Measurements from ENCODE around the gene DGKB. TPM values are rescaled to one million over a fixed set of nuclear protein-coding genes. Genes with fewer than 3 reads are reported as not detected.

The DGKB gene
- total RNA-seq, 1 donor from 2014 or later = 5.5 TPM

- Mint-ChIP-seq H3K27ac (no peak overlapping the region), H3K9me3 (no peaks in the 10 kb centered on the region), H3K4me3 (no peak overlapping the region), H3K4me1 (peaks cover 5% of the 10 kb centered on the region), H3K36me3 (no peaks in the 10 kb centered on the region), H3K27me3 (ENCODE audit: insufficient read depth, low read depth) (no peaks in the 10 kb centered on the region)
- no peak for DNase-seq (ENCODE audit: low spot score)
- no peaks in the 10 kb centered on the region for H3K9me3 ChIP-seq (ENCODE audit: low read depth)
- no peak overlapping the region for H2AFZ ChIP-seq (replicated peaks)
- no peaks in the 10 kb centered on the region for H3K36me3 ChIP-seq
- TF ChIP-seq EZH2 (IDR thresholded peaks at IDR 0.05) = no peak
- TF ChIP-seq EZH2phosphoT487 (IDR thresholded peaks at IDR 0.05) = no peak
- TF ChIP-seq CTCF (IDR thresholded peaks at IDR 0.05) = no peak
- H3K4me1 ChIP-seq = peaks cover 4% of the 10 kb centered on the region
- H3K27ac ChIP-seq = no peak overlapping the region
- H3K4me2 ChIP-seq = no peak overlapping the region
- no peaks in the 10 kb centered on the region for H3F3A ChIP-seq (ENCODE audit: low read depth)
- H3K27me3 ChIP-seq = no peaks in the 10 kb centered on the region
- no peaks in the 10 kb centered on the region for H4K20me1 ChIP-seq (ENCODE audit: low read depth)
- no peaks in the 10 kb centered on the region for H3K79me2 ChIP-seq (ENCODE audit: low read depth)
- H3K4me3 ChIP-seq = no peak overlapping the region
- H3K9ac ChIP-seq = no peak overlapping the region
Measured at GRCh38 chr7:14843755-14844154, 58.8 kb downstream of the DGKB start.

- Histone ChIP-seq H2AFZ (replicated peaks) (no peak overlapping the region), H3K36me3 (no peaks in the 10 kb centered on the region), H3K9me3 (ENCODE audit: low read depth) (no peaks in the 10 kb centered on the region), H3K27ac (no peak overlapping the region), H3K79me2 (ENCODE audit: low read depth) (no peaks in the 10 kb centered on the region), H3K9ac (no peak overlapping the region), H3K27me3 (no peaks in the 10 kb centered on the region), H3K4me3 (no peak overlapping the region), H3K4me2 (no peak overlapping the region), H3K4me1 (peaks cover 4% of the 10 kb centered on the region), H4K20me1 (ENCODE audit: low read depth) (no peaks in the 10 kb centered on the region), H3F3A (ENCODE audit: low read depth) (no peaks in the 10 kb centered on the region)
- no peaks in the 10 kb centered on the region for H3K27me3 Mint-ChIP-seq (ENCODE audit: insufficient read depth, low read depth)
- H3K36me3 Mint-ChIP-seq = no peaks in the 10 kb centered on the region
- H3K4me3 Mint-ChIP-seq = no peak overlapping the region
- H3K27ac Mint-ChIP-seq = no peak overlapping the region
- TF ChIP-seq EZH2phosphoT487 (IDR thresholded peaks at IDR 0.05) = no peak
- TF ChIP-seq EZH2 (IDR thresholded peaks at IDR 0.05) = no peak
- TF ChIP-seq CTCF (IDR thresholded peaks at IDR 0.05) = no peak
- no peaks in the 10 kb centered on the region for H3K9me3 Mint-ChIP-seq
- H3K4me1 Mint-ChIP-seq = peaks cover 6% of the 10 kb centered on the region
- no peak for DNase-seq (ENCODE audit: low spot score)
Measured at GRCh38 chr7:14842523-14842922, 60.0 kb downstream of the DGKB start.

- no peak overlapping the region for H3K27ac ChIP-seq
- H3K4me1 Mint-ChIP-seq = peaks cover 7% of the 10 kb centered on the region
- H3K27ac Mint-ChIP-seq = no peak overlapping the region
- H3K4me2 ChIP-seq = no peak overlapping the region
- no peaks in the 10 kb centered on the region for H4K20me1 ChIP-seq (ENCODE audit: low read depth)
- peaks cover 9% of the 10 kb centered on the region for H3K4me1 ChIP-seq
- no peaks in the 10 kb centered on the region for H3K27me3 Mint-ChIP-seq (ENCODE audit: insufficient read depth, low read depth)
- no peak overlapping the region for H3K4me3 Mint-ChIP-seq
- H3K9ac ChIP-seq = no peak overlapping the region
- no peaks in the 10 kb centered on the region for H3K9me3 ChIP-seq (ENCODE audit: low read depth)
- no peak overlapping the region for H3K4me3 ChIP-seq
- H3K36me3 ChIP-seq = no peaks in the 10 kb centered on the region
- H3F3A ChIP-seq (ENCODE audit: low read depth) = peaks cover 3% of the 10 kb centered on the region
- no peaks in the 10 kb centered on the region for H3K79me2 ChIP-seq (ENCODE audit: low read depth)
- no peak for TF ChIP-seq EZH2phosphoT487 (IDR thresholded peaks at IDR 0.05)
- TF ChIP-seq CTCF (IDR thresholded peaks at IDR 0.05) = no peak
- no peak for TF ChIP-seq EZH2 (IDR thresholded peaks at IDR 0.05)
- H2AFZ ChIP-seq (replicated peaks) = no peak overlapping the region
- H3K36me3 Mint-ChIP-seq = no peaks in the 10 kb centered on the region
- no peaks in the 10 kb centered on the region for H3K9me3 Mint-ChIP-seq
- H3K27me3 ChIP-seq = no peaks in the 10 kb centered on the region
- no peak for DNase-seq (ENCODE audit: low spot score)
Measured at GRCh38 chr7:14841869-14842268, 60.7 kb downstream of the DGKB start.
